ENCODE results near the gene INO80B.
"Not testable (repeated sequence)": the region's sequence is repeated elsewhere in the genome, so short reads cannot be mapped to it uniquely, and the experiment has no call there.

Gene INO80B

GRCh38 chr2:74482801-74483674 lies 28.2 kb downstream of the INO80B start, which contains the start of the genes CCDC142 and TTC31:
Gene CCDC142 (minus strand): TSS chr2:74482998. CDS start chr2:74482837, 161 bp downstream.
Gene TTC31 (plus strand): TSS chr2:74483081. CDS start chr2:74483096, 15 bp downstream.
- peak; percentile 66 for DNase-seq (ENCODE audit: low read depth)

GRCh38 chr2:74483675-74484164 lies 28.8 kb downstream of the INO80B start:
- not testable (repeated sequence) for DNase-seq (ENCODE audit: low read depth)

DNA sequence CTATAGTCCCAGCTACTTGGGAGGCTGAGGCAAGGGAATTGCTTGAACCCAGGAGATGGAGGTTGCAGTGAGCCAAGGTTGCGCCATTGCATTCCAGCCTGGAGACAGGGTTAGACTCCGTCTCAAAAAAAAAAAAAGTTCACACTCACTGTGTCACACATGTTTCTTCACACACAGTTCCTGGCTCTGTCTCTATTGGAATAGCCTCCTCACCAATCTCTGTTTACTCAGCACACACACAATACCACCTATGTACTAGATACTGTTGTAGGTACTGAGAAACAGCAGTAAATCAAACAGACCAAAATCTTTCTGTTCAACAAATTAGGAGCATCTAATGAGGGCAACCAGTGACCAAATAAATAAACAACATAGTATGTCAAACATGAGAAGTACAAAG lies 31.3 kb downstream of the INO80B start:
- no peak for DNase-seq (ENCODE audit: low read depth)

GRCh38 chr2:74488643-74489481 lies 34.0 kb downstream of the INO80B start:
- DNase-seq (ENCODE audit: low read depth), result no peak

- DNase-seq (ENCODE audit: low read depth), result no peak
Observed at GRCh38 chr2:74489906-74490305, 35.0 kb downstream of the INO80B start.

DNA sequence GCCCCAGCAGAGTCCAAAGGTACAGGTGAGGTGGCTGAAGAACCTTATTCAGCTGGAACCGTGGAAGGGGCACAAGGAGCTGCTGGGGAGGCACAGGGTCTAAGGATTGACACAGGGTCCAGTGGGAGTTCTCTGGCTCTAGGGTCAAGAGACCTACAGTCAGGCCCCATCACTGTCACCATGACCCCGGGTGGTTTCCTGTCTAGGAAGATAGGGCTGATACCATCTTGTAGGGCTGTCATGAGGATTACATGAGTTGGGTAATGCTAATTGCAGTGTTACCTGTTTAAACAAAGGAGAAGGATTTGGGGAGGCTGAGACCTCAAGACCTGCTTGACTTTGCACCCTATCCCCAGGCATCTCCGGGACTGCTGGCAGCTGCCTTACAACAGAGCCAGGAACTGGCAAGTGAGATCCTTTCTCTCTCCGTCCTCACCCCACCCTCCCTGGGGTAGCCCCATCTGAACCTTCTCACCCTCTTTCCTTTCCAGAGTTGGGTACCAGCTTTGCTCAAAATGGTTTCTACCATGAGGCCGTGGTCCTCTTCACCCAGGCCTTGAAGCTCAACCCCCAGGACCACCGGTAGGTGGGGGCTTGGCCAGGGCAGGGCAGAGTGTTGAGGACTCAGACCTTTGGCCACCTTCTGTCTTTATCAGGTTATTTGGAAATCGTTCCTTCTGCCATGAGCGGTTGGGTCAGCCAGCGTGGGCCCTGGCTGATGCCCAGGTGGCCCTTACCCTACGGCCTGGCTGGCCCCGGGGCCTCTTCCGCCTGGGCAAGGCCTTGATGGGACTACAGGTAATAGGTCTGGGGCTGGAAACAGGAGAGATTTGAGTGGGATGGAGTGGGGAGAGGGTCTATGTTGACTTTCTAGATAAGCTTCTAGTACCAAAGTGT lies 37.0 kb downstream of the INO80B start:
- no peak for DNase-seq (ENCODE audit: low read depth)

DNA sequence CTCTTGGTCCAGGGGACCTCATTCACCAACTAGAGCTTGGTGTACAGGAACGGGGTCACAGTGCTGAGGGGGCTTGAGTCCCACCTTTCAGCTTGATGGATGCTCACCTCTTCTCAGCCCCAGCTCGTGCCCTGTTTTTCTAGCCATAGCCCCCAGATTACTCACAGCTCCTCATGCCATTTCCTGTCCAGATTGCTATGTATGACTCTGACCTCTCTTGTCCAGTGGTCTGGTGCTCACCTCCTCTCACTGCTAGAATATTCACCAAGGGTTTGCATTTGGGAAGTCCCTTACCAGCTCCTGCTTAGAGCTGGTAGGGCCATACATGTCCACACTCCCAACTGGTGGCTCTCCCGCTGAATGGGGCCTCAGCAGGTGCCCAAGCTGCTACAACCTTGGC lies 38.7 kb downstream of the INO80B start:
- no peak for DNase-seq (ENCODE audit: low read depth)

- no peak for DNase-seq (ENCODE audit: low read depth)
Observed at GRCh38 chr2:74495440-74495839, 40.6 kb downstream of the INO80B start.

DNA sequence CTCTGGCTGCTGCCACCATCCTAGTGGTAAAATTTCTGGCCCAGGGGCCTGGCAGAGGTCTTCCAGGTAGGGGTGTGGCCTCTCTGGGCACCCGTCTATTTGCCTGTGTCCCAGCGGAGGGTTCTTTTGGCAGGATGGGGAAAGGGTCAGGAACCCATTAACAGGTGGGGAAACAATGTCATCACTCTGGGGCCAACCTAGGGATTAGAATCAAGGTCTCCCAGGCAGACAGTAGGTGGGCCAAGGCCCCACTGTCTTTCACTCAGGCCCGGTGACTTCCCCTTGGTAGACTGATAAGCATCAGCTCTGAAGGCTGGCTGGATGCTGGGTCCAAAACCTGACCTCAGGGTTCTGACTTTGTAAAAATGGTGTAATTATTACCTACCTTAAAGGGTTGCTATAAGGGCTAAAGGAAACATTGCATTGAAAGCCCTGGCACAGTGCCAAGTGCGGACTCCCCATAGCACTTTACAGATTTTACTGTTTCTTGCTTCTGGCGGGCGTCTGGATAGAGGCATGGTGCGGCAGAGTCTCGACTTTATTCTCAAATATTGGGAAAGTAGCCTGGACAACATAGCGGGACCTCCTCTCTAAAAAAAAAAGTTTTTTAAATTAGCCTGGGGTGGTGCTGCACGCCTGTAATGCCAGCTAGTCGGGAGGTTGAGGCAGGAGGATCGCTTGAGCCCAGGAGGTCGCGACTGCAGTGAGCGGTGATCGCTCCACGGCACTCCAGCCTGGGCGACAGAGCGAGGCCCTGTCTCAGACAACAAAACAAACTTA lies 42.3 kb downstream of the INO80B start:
- DNase-seq (ENCODE audit: low read depth), result no peak

DNA sequence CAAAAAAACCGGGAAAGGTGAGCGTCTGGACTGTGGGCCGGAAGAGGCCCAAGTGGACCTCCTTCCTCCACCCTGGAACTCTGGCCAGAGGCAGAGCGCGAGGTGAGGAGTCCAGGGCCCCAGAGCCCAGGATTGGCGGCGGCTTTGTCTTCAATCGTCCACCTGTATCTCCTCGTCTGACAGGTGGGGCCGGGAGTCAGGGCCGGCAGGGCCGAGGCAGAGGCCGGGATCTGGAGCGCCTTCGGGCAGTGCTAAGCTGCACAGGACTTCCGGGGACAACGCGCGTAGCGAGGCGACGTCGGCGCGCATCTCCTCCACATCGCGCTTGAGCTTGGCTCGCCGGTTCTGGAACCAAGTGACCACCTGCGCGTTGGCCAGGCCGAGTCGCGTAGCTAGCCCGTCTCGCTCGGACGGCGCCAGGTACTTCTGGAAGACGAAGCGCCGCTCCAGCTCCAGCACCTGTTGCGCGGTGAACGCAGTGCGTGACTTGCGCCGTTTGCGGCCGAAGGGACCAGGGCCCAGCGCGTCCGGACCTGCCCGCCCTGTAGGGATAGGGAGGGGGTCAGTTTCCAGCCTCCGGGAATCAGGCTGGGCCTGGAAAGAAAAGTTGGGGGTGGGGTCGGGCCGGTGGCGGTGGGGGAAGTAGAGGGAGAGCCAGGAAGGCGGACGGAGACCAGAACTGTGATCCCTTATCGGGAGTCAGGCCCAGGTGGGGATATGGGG lies 43.1 kb downstream of the INO80B start:
- no peak for DNase-seq (ENCODE audit: low read depth)

DNA sequence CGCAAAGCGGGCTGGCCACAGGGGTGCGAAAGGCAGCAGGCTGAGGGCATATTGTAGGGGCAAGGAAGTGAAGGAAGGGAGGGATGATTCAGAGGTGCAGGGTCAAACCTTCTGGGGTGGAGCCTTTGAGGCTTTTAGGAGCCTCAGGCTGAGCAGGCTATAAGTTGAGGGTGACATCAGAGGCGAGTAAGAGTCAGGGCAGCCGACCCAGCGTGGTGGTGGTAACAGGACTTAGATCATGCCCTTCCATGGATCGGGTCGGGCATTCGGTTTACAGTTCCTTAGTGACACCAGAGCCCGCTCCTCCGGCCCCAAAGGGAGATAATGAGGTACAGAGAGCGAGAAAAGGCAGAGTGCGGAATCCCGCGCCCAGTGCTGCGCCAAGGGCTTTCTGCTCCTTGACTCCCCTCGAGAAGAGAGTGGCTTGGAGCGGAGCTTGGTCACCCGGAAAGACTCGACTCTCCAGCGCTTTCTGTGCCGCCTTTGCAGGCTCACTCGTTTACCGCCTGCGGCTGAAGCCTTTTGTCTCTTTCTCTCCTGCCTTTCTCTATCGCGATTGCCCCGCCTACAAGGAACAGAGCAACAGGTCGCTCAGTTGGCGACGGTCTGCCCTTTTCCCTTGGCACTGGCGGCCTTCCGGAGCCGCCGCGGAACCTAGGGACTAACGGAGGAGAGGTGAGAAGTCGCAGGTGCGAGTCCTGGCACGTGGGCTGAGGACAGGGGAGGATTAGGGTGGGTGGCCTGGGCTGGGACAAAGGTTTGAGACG lies 43.8 kb downstream of the INO80B start:
- no peak for DNase-seq (ENCODE audit: low read depth)

- DNase-seq (ENCODE audit: low read depth), result no peak
Observed at GRCh38 chr2:74499267-74499939, 44.5 kb downstream of the INO80B start, which contains the start of gene LBX2. Gene LBX2 (minus strand): TSS chr2:74499603. CDS start chr2:74499537, 66 bp downstream.

GRCh38 chr2:74499940-74500577 lies 45.2 kb downstream of the INO80B start:
- no peak for DNase-seq (ENCODE audit: low read depth)

DNA sequence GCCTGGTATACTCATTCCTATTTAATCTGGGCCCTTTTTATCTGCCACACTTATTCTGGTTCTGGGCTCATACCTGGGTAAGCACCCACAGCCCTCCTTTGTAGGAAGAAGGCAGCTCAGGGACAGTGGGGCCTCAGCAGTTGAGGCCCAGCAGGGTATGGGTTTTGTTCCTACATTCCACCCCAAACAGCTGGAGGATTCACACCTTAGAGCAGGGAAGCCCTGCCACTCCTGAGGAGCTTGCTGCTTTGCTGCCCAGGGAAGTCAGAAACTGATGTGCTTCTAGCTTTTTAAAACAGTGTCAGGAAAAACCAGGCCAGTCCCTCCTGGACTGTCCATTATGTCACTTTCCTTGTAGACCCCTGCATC lies 45.7 kb downstream of the INO80B start:
- no peak for DNase-seq (ENCODE audit: low read depth)

- DNase-seq (ENCODE audit: low read depth), result no peak
Observed at GRCh38 chr2:74501335-74502071, 46.6 kb downstream of the INO80B start.

GRCh38 chr2:74502147-74502719 lies 47.3 kb downstream of the INO80B start:
- DNase-seq (ENCODE audit: low read depth), result no peak

All from stimulated activated CD8-positive, alpha-beta memory T cell treated with anti-CD3 and anti-CD28 coated beads, Interleukin-15, amount 100 ng/mL, for 24 hours (primary cell).